ENCODE measurements around the gene BPTF. TPM values are rescaled to one million over a fixed set of nuclear protein-coding genes. Genes with fewer than 3 reads are reported as not detected.

Gene BPTF
- total and polyA plus RNA-seq, 2 of the 13 experiments (the other 11 are each of a cell fraction or from before 2014, with no cell fraction given), result 43.5 to 66.1 TPM

GRCh38 chr17:67824735-67825626, at the start of gene BPTF (continued):
- TF ChIP-seq SCMH1 (CRISPR knock-in tag; IDR thresholded peaks at IDR 0.05; ENCODE audit: borderline replicate concordance), result no peak
- 0 out of 2 replicates have a peak, but pooled peaks have one; percentile 58 for TF ChIP-seq TEAD2 (CRISPR knock-in tag; IDR thresholded peaks at IDR 0.05)
- TF ChIP-seq ZNF414 (CRISPR knock-in tag; IDR thresholded peaks at IDR 0.05), result peak; percentile 76
- peak; percentile 2; the same call in 1 of the 2 replicates for TF ChIP-seq SMC3 (IDR thresholded peaks at IDR 0.05; ENCODE audit: low read length)
- TF ChIP-seq ZBTB1 (CRISPR knock-in tag; IDR thresholded peaks at IDR 0.05; ENCODE audit: borderline replicate concordance), result no peak
- no peak for TF ChIP-seq ZNF20 (CRISPR knock-in tag; IDR thresholded peaks at IDR 0.05)
- TF ChIP-seq ZMAT5 (CRISPR knock-in tag; IDR thresholded peaks at IDR 0.05; ENCODE audit: borderline replicate concordance, low read depth), result no peak
- TF ChIP-seq DRAP1 (CRISPR knock-in tag; IDR thresholded peaks at IDR 0.05), result peak; percentile 77
- TF ChIP-seq ZBTB8A (CRISPR knock-in tag; IDR thresholded peaks at IDR 0.05; ENCODE audit: borderline replicate concordance, low read depth), result no peak
- TF ChIP-seq PPARG (CRISPR knock-in tag; conservative IDR thresholded peaks at IDR 0.05), result peak; percentile 59; the same call in 1 of the 2 replicates
- TF ChIP-seq ZNF557 (CRISPR knock-in tag; IDR thresholded peaks at IDR 0.05), result no peak
- no peak for TF ChIP-seq MAFK (conservative IDR thresholded peaks at IDR 0.05 in 1 of 2, IDR thresholded peaks at IDR 0.05 in 1 of 2; ENCODE audit: low read length in 2 of 2)
- peak; percentile 94 for TF ChIP-seq SKI (IDR thresholded peaks at IDR 0.05; ENCODE audit: partially characterized antibody)
- TF ChIP-seq CBX1 (IDR thresholded peaks at IDR 0.05; ENCODE audit: low read depth), result peak; percentile 73
- no peak; the same call in 1 of the 2 replicates for TF ChIP-seq ZNF878 (CRISPR knock-in tag; IDR thresholded peaks at IDR 0.05)
- peak; percentile 78 for TF ChIP-seq ZNF563 (CRISPR knock-in tag; IDR thresholded peaks at IDR 0.05)
- no peak for TF ChIP-seq SETDB1 (CRISPR knock-in tag; IDR thresholded peaks at IDR 0.05; ENCODE audit: borderline replicate concordance)
- TF ChIP-seq THRA (CRISPR knock-in tag; IDR thresholded peaks at IDR 0.05; ENCODE audit: borderline replicate concordance), result peak; percentile 58; the same call in 1 of the 2 replicates
- 0 out of 2 replicates have a peak, but pooled peaks have one; percentile 48 for TF ChIP-seq ARID2 (CRISPR knock-in tag; IDR thresholded peaks at IDR 0.05; ENCODE audit: borderline replicate concordance)
- TF ChIP-seq BRF2 (CRISPR knock-in tag; IDR thresholded peaks at IDR 0.05), result 0 out of 2 replicates have a peak, but pooled peaks have one; percentile 30
- peak; percentile 29; the same call in 1 of the 2 replicates for TF ChIP-seq TEF (CRISPR knock-in tag; IDR thresholded peaks at IDR 0.05)
- TF ChIP-seq ZNF550 (CRISPR knock-in tag; IDR thresholded peaks at IDR 0.05; ENCODE audit: borderline replicate concordance), result no peak
- 0 out of 2 replicates have a peak, but pooled peaks have one; percentile 25 for TF ChIP-seq BRCA1 (CRISPR knock-in tag; IDR thresholded peaks at IDR 0.05)

All from HepG2 (cell line).